Cardiac septum (tissue), 1 donor: ENCODE data around the gene KXD1. TPM values are rescaled to one million over a fixed set of nuclear protein-coding genes. Genes with fewer than 3 reads are reported as not detected.

ENCODE experiments used
- DNase-seq: peaks from one replicate; pipeline ENCODE4 v3.0.0-alpha.2; 2020; ENCODE audit warnings: low spot score
- intact Hi-C: fragments of 100-400 bp; cut with DNase I; formaldehyde crosslinking; loops from one replicate; pipeline ENCODE4 v1.14.0; 2022
- total RNA-seq: library from RNA; stranded (reverse); fragmentation: NEBNext Ultra II Directional; extraction: Animal tissue kit (Norgen Biotek cat#: 25700); gene quantifications from one replicate; pipeline ENCODE4 v1.2.1, GENCODE V29; 2021
- donor health status: DM: no; HTN: no; CAD: no.

The KXD1 gene
- total RNA-seq, 1 donor from 2014 or later: 59.6 TPM

DNA sequence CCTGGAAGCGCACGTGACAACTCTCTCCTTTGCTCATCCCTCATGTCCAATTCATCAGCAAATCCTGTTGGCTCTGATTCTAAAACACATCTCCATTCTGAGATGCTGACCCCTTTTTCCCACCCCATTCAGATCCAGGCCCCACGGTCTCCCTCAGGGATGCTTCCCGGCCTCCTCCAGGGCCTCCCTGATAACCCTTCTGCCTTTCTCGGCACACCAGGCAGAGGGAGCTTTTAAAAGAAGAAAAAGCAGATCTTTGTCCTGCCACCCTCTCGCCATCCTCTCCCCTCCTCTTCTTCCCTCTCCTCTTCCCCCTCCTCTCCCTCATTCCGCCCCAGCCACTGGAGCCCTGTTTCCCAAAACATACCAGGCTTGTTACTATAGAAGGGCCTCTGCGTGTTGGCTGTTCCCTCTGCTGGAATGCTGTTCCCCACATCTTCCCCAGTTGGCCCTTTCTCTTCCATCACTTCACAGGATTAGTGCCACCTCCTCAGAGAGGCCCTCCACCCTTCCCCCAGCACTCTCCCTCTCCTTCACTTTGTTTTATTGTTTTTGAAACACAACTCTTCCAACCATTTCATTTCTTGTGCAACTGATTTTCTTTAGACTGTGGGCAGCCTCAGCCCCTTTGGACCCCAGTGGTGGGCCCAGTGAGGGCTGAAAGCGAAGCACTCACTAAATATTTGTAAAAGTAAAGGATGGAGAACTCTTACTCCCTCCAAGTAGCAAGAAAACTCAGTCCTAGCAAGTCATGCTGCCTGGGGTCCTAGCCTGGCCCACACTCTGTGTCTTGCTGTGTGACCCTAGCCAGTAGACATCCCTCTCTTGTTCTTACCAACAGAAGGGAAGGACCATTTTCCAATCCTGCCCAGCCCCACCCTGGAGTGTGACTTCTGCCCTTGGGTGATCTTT lies 51.4 kb downstream of the KXD1 start:
- DNase-seq: no peak
- intact Hi-C loops: no loop called here

DNA sequence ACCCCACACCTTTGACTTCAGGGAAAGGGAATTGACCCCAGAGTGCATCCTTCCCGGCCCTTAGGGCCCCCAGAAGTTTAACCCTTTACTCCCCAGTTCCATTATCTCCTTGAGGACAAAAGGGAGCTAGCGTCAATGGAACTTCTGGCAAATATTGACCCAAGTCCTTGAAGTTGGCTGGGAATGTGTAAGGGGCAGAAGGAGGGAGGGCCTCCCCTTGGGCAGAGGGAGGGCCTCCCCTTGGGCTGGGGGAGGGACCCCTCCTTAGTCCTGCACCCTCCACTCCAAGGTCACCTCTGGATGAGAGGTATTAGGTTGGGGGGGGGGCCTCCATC lies 52.0 kb downstream of the KXD1 start:
- intact Hi-C loops: no loop called here

DNA sequence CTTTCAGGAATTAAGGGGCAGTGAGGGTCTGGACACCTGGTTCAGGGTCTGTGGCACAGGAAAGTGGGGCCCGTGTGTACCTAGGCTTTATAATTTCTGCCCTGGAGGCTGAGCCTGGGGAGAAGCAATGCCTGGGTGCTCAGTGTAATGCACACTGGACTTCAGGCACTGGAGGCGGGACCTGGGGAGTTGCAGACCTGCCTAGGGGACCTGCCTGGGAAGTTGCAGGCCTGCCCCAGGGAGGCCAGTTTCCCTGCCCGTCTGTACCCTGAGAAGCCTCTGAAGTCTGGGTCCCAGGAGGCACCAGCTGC lies 52.5 kb downstream of the KXD1 start:
- intact Hi-C loops: no loop called here
- no peak for DNase-seq

More for the DNA sequence above, 52.0 kb downstream of the KXD1 start:
- no peak for DNase-seq

DNA sequence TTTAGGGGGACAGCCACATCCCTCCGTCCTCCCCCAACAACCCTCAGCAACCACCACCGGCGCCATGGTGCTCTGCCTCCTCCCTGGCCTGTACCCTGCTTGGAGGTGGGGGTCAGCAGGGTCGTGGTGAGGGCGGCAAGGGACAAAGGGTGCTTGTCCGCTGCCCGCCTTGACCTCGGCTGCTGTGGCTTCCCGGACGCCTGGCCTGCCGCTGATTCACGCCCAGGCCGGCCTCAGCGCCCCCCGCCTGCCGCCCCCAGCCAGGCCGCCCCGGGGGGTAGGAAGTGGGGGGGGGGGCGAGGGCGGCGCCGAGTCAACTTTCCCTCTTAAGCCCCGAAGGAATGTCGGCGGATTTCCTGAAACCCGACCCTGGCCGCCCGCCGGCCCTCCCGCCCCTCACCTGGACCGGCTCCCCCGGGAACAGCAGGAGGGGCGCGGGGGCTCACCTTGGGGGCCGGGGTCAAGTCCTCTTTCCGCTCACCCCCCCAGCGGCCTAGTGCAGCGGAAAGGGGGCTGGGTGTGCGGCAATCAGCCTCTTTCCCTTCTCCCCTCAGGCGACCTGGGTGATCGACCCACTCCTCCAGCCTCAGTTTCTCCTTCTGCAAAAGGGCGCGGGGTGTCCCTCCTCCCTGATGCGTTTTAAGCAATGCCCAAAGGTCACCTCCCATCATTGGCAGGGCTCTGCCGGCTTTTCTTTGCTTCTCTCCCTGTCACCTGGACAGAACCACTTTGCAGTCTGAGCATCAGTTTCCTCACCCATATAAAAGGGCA lies 53.1 kb downstream of the KXD1 start:
- DNase-seq: no peak
- intact Hi-C loops: no loop called here

DNA sequence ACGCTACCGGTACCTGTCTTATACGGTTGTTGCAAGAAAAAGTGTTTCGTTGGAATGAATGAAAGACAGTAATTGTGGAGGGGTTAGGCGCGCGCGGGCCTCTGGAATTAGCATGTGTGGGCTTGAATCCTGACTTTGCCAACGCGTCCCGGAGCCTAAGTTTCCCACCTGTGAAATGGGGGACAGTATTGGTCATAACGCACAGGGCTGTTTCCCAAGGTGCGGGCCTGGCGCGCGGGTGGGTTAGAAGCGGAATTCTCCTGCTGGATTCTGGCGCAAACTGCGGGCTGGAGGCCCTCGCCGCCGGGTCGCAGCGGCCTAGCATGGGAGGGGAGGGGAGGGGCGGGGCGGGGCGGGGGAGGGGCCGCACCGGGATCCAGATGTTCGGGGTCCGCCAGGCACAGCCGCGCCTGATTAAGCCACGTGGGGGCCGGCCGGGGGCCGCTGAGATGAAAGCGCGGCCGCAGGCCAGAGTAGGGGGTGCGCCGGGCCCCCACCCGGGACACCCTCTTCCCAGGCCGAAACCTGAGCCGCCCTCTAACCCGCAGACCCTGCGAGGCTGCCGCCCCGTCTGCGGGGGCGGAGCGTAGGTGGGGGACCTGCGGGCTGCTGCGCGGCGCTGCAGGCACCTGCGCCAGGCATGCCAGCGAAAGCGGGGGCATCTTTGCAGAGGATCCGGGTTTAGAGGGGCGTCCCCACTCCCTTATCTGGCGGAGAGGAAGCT lies 53.8 kb downstream of the KXD1 start:
- DNase-seq: no peak
- intact Hi-C loops: no loop called here

DNA sequence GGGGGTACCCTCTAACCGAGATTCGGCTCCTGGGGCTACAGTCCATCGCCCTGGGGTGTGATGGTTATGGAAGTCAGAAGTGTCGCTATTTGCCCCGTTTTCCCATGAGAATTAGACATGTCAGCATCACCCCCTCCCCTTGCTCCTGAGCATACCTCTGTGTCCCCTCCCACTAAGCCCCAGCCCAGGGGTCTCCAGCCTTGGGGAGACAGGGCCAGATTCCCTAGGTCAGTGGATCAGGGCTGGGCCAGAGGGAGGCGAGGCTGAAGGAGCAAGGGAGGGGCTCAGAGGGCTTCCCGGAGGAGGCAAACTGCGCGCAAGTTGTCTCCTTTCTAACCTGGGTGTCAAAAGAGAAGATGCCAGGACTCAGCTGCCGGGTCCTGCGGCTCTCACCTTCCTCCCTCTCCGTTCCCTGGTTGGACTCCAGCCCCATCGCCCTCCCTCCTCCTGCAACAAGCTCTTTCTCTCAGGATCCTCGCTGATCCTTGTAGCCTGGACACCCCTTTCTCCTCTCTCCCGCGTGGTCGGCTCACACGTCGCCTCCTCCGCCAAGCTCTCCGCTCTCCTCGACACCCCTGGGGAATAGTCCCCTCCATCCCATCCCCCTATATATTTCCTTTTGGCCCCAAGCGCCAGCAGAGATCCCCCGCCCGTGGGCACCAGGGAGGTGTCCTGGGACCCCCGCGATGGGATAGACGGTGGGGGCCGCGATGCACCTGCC lies 54.5 kb downstream of the KXD1 start:
- no peak for DNase-seq
- intact Hi-C loops: no loop called here

DNA sequence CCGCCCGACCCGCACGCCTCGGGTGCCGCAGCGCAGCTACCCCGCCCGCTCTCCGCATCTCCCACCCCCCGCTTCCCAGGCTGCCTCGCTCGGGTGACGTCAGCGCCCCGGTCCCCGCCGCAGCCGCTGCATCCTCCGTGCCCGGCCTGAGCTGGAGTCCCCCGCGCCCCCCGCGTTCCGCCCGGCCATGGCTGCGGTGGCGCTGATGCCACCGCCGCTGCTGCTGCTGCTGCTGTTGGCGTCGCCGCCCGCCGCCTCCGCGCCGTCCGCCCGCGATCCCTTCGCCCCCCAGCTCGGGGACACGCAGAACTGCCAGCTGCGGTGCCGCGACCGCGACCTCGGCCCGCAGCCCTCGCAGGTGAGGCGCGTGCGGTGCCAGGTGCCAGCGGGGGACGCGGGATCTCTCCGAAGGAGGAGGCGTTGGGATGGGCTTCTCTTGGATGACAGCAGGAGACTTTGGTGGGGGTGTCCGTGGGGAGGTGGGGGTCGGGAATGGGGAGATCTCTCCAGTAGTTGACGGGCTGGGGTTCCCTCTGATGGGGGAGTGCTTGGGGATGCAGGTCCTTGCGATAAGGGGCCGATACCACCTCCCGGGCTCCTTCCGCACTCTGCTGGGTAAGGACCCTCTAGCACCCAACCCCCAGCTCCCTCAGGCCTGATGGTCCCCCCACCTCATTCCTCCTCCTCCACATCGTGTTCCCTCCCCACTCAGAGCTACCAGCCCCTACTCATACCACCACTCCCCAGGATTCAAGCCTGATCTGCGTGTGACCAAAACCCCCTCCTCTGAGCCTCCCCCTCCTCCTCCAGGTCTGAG lies 55.3 kb downstream of the KXD1 start, which contains the start of gene TMEM59L:
TMEM59L (plus strand) TSS at position 99 of the 817 bp plus-strand sequence; CDS start at position 188, 89 bp downstream.
- no peak for DNase-seq
- intact Hi-C loops: no loop called here

DNA sequence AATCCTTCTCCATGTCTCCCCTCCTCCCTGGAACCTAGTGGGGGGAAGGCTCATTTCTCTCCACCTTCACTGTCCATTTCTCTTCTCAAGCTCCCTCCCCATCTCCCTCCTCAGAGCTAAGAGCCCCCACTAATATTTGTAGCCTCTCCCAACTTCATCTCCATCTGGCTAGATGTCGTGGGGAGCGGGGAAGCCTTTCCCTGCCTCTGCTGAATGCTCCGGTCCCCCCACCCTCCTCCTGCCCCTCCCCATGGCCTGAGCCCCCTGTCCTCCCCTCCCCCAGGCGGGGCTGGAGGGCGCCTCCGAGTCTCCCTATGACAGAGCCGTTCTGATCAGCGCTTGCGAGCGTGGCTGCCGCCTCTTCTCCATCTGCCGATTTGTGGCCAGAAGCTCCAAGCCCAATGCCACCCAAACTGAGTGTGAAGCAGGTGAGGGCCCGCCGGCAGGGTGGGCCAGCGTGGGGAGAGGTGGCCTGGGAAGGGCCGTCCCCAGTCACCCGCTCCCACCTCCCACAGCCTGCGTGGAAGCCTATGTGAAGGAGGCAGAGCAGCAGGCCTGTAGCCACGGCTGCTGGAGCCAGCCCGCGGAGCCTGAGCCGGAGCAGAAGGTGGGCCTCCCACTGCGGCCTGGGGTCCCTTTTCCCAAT lies 56.0 kb downstream of the KXD1 start:
- DNase-seq: no peak

DNA sequence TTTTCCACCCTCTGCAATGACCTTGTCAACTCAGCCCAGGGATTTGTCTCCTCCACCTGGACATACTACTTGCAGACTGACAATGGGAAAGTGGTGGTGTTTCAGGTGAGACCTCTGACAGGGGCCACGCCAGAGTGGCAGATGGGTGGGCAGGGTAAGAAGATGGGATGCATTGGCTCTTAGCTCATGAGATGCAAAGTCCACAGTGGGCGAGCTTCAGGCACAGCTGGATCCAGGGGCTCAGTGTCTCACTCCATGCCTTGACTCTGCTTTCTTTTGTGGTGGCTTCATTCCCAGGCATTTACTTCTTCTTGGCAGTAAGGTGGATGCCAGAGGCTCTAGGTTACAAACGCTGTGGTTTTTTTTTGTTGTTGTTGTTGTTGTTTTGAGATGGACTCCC lies 58.4 kb downstream of the KXD1 start:
- no peak for DNase-seq
- intact Hi-C loops: no loop called here

More for the DNA sequence above, 56.0 kb downstream of the KXD1 start:
- intact Hi-C loops: no loop called here

DNA sequence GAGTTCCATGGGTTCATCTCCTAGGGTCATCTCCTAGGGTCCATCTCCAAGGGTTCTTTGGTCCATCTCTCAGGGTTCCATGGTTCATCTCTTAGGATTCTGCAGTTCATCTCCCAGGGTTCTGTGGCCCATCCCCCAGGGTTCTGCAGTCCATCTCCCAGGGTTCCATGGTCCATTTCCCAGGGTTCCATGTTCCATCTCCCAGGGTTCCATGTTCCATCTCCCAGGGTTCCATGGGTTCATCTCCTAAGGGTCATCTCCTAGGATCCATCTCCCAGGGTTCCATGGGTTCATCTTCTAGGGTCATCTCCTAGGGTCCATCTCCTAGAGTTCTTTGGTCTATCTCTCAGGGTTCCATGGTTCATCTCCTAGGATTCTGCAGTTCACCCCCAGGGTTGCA lies 59.9 kb downstream of the KXD1 start:
- intact Hi-C loops: no loop called here

DNA sequence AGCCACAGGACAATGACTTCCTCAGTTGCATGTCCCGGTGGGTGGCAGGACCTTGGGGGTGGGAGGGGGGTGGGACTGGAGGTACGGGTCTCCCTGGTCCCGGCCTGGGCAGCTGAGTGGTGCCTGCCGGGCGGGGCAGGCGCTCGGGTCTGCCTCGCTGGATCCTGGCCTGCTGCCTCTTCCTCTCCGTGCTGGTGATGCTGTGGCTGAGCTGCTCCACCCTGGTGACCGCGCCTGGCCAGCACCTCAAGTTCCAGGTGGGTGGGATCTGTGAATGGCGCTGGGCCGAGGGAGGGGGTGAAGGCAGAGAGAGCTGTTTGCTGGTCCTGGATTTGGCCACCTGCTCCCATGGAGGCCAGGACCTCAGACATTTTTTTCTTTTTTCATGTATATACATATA lies 60.6 kb downstream of the KXD1 start:
- intact Hi-C loops: no loop called here
- DNase-seq: no peak

More for the DNA sequence above, 59.9 kb downstream of the KXD1 start:
- DNase-seq: no peak

Other genes with a start within 250 kb of the KXD1 start
- gene LSM4, start 234.8 kb upstream of the KXD1 start, total RNA-seq: 83.8 TPM
- 45.5 TPM for gene PGPEP1, start 217.3 kb upstream of the KXD1 start, total RNA-seq
- 4.3 TPM for gene GDF15, start 171.7 kb upstream of the KXD1 start, total RNA-seq
- gene LRRC25, start 160.2 kb upstream of the KXD1 start, total RNA-seq: 2.5 TPM
- gene SSBP4, start 138.5 kb upstream of the KXD1 start, total RNA-seq: 47.4 TPM
- gene ISYNA1, start 119.7 kb upstream of the KXD1 start, total RNA-seq: 32.9 TPM
- gene ELL, start 35.8 kb upstream of the KXD1 start, total RNA-seq: 9.9 TPM
- 161 TPM for gene FKBP8, start 14.3 kb upstream of the KXD1 start, total RNA-seq
- gene UBA52, start 14.0 kb downstream of the KXD1 start, total RNA-seq: 573 TPM
- gene REX1BD, start 30.9 kb downstream of the KXD1 start, total RNA-seq: 58.9 TPM
- 29.6 TPM for gene CRLF1, start 48.9 kb downstream of the KXD1 start, total RNA-seq
- gene TMEM59L, start 55.0 kb downstream of the KXD1 start, total RNA-seq: 3.0 TPM
- 5.4 TPM for gene KLHL26, start 79.2 kb downstream of the KXD1 start, total RNA-seq
- 8.8 TPM for gene CRTC1, start 125.8 kb downstream of the KXD1 start, total RNA-seq
- gene COMP, start 233.4 kb downstream of the KXD1 start, total RNA-seq: 31.8 TPM